ENCODE results near the gene PTPA.

The PTPA gene

GRCh38 chr9:129084087-129084486, 27.1 kb upstream of the PTPA start:
- DNase-seq, result no peak

GRCh38 chr9:129089246-129089645, 22.0 kb upstream of the PTPA start:
- DNase-seq, result no peak

- no peak for DNase-seq
These were observed 17.4 kb upstream of the PTPA start for GRCh38 chr9:129093602-129094386.

GRCh38 chr9:129094387-129095169, 16.6 kb upstream of the PTPA start:
- DNase-seq, result no peak

GRCh38 chr9:129095170-129095667, 16.0 kb upstream of the PTPA start:
- no peak for DNase-seq

GRCh38 chr9:129095908-129096307, 15.3 kb upstream of the PTPA start:
- DNase-seq, result no peak

- no peak for DNase-seq
These were observed 13.4 kb upstream of the PTPA start for GRCh38 chr9:129097671-129098306.

- DNase-seq, result no peak
These were observed 12.9 kb upstream of the PTPA start for GRCh38 chr9:129098328-129098727.

- DNase-seq, result no peak
These were observed 10.6 kb upstream of the PTPA start for GRCh38 chr9:129100383-129101169.

- DNase-seq, result no peak
These were observed 9.9 kb upstream of the PTPA start for GRCh38 chr9:129101279-129101678.

- no peak for DNase-seq
These were observed 9.1 kb upstream of the PTPA start for GRCh38 chr9:129102095-129102525.

GRCh38 chr9:129102791-129103594, 8.2 kb upstream of the PTPA start:
- DNase-seq, result peak in 1 of 2 experiments; percentile 29

- no peak for DNase-seq
These were observed 7.6 kb upstream of the PTPA start for GRCh38 chr9:129103595-129103965.

- DNase-seq, result no peak
These were observed 7.2 kb upstream of the PTPA start for GRCh38 chr9:129104051-129104450.

- no peak for DNase-seq
These were observed 5.1 kb upstream of the PTPA start for GRCh38 chr9:129105857-129106694.

- DNase-seq, result no peak
These were observed 3.6 kb upstream of the PTPA start for GRCh38 chr9:129107651-129108050.

- DNase-seq, result no peak
These were observed 3.0 kb upstream of the PTPA start for GRCh38 chr9:129108083-129108804.

GRCh38 chr9:129108805-129109536, 2.2 kb upstream of the PTPA start:
- DNase-seq, result no peak

GRCh38 chr9:129109537-129109903, 1.7 kb upstream of the PTPA start:
- DNase-seq, result no peak

Data from NCI-H1930 (cell line).